ENCODE results near the gene HMGB4. TPM values are rescaled to one million over a fixed set of nuclear protein-coding genes. Genes with fewer than 3 reads are reported as not detected.

The HMGB4 gene
- total RNA-seq, 4 donors from 2014 or later = not detected

DNA sequence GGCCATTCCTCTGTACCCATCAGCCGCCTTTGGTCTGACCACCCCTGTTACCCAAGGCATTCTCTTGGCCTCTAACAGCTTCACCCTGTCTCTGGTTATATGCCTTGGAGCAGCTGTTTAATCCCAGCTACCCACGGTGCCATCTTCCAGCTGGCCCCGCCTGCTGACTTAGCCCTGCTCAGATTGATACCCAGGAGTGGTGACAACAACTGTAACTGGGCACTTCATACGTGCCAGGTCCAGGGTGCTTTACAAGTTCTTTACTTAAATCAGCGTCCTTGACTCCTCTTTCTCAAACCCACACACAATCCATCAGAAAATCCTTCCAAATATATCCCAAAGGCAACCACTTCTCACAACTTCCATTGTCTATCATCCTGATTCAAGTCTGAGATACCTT is 37.2 kb upstream of the HMGB4 start:
- no peaks in the 10 kb centered on the region for H3K9me3 ChIP-seq
- in situ Hi-C loops (cut with MboI; ENCODE audit: low sequenced_read_pairs in 4 of 4) = no loop called here
- H3K36me3 ChIP-seq = no peaks in the 10 kb centered on the region
- intact Hi-C loops (cut with DNase I; ENCODE audit: low total_unique reads) = no loop called here
- H3K27ac ChIP-seq = no peak overlapping the region
- ATAC-seq = no peak
- no peak for DNase-seq
- no peaks in the 10 kb centered on the region for H3K4me1 ChIP-seq
- no peak overlapping the region for H3K4me3 ChIP-seq
- no peaks in the 10 kb centered on the region for H3K27me3 ChIP-seq
- TF ChIP-seq, protein P1, sequence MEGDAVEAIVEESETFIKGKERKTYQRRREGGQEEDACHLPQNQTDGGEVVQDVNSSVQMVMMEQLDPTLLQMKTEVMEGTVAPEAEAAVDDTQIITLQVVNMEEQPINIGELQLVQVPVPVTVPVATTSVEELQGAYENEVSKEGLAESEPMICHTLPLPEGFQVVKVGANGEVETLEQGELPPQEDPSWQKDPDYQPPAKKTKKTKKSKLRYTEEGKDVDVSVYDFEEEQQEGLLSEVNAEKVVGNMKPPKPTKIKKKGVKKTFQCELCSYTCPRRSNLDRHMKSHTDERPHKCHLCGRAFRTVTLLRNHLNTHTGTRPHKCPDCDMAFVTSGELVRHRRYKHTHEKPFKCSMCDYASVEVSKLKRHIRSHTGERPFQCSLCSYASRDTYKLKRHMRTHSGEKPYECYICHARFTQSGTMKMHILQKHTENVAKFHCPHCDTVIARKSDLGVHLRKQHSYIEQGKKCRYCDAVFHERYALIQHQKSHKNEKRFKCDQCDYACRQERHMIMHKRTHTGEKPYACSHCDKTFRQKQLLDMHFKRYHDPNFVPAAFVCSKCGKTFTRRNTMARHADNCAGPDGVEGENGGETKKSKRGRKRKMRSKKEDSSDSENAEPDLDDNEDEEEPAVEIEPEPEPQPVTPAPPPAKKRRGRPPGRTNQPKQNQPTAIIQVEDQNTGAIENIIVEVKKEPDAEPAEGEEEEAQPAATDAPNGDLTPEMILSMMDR (IDR thresholded peaks at IDR 0.05 in 4 of 5, conservative IDR thresholded peaks at IDR 0.05 in 1 of 5) = no peak
- no peak for TF ChIP-seq POLR2A (IDR thresholded peaks at IDR 0.05)

DNA sequence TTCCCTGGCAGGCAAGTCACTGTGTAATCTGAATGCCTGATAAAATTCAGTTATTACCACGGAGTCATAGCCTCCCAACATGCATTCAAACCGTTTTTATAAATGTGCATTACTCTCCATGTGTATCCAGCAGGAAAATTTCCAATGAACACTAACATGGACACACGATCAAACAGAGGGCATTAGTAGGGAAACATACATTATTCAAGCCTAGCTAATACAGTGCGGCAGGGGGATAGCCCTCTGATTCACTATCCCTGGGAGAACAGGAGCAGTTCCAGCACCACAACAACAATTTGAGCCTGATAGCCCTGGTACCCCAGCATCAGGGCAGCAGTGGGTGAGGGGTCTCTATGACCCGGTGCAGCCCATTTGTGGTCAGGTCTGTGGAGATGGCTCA is 35.8 kb upstream of the HMGB4 start:
- in situ Hi-C loops (cut with MboI; ENCODE audit: low sequenced_read_pairs in 4 of 4) (no loop called here), intact Hi-C loops (cut with DNase I; ENCODE audit: low total_unique reads) (no loop called here)
- Histone ChIP-seq H3K36me3 (no peaks in the 10 kb centered on the region), H3K27ac (no peak overlapping the region), H3K27me3 (no peaks in the 10 kb centered on the region), H3K4me1 (no peaks in the 10 kb centered on the region), H3K4me3 (no peak overlapping the region), H3K9me3 (no peaks in the 10 kb centered on the region)
- no peak for ATAC-seq
- TF ChIP-seq, protein P1 (IDR thresholded peaks at IDR 0.05 in 4 of 5, conservative IDR thresholded peaks at IDR 0.05 in 1 of 5) = no peak
- no peak for TF ChIP-seq POLR2A (IDR thresholded peaks at IDR 0.05)
- DNase-seq = no peak

DNA sequence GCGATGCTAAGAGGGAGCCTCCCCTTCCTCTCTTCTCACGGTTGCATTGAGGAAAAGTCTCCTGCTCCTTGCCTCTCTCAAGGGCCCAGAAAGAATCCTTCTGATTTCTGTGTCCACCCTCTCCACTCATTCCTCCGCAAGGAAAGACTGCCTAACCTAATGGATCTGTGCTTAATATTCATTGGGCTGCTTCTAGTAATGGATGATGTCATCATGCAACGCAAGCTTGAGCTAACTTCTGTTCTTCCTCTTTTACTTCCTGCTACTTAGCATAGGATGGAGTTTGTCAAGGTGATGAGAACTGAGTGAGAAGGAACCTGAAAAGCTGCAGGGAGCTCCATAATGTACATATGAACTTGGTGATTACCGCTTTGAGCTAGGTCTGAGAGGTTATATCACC is 35.2 kb upstream of the HMGB4 start:
- no peaks in the 10 kb centered on the region for H3K36me3 ChIP-seq
- no peaks in the 10 kb centered on the region for H3K4me1 ChIP-seq
- no peak overlapping the region for H3K27ac ChIP-seq
- no peak for TF ChIP-seq POLR2A (IDR thresholded peaks at IDR 0.05)
- TF ChIP-seq, protein P1 (IDR thresholded peaks at IDR 0.05 in 4 of 5, conservative IDR thresholded peaks at IDR 0.05 in 1 of 5) = no peak
- in situ Hi-C loops (cut with MboI; ENCODE audit: low sequenced_read_pairs in 4 of 4) (no loop called here), intact Hi-C loops (cut with DNase I; ENCODE audit: low total_unique reads) (no loop called here)
- DNase-seq (no peak), ATAC-seq (no peak)
- H3K4me3 ChIP-seq = no peak overlapping the region
- no peaks in the 10 kb centered on the region for H3K9me3 ChIP-seq
- H3K27me3 ChIP-seq = no peaks in the 10 kb centered on the region

DNA sequence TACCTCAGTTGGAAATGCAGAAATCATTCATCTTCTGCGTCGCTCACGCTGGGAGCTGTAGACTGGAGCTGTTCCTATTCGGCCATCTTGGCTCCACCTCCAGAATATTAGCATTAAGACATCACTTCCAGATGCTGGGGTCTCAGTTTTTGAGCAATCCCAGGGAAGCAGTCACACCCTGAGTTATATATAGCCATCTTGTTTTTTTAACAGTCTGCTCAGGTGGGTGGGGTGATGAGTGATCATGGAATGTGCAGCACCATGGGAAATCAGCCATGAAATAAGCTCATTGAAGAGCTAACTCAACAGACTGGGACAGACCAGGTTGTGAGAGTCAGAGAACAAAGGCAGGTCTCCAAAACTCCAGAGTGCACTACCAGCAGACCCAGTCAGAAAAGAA is 27.0 kb upstream of the HMGB4 start:
- H3K4me1 ChIP-seq = no peaks in the 10 kb centered on the region
- H3K4me3 ChIP-seq = no peak overlapping the region
- intact Hi-C loops (cut with DNase I; ENCODE audit: low total_unique reads) (no loop called here), in situ Hi-C loops (cut with MboI; ENCODE audit: low sequenced_read_pairs in 4 of 4) (no loop called here)
- no peak for TF ChIP-seq POLR2A (IDR thresholded peaks at IDR 0.05)
- TF ChIP-seq, protein P1 (IDR thresholded peaks at IDR 0.05 in 4 of 5, conservative IDR thresholded peaks at IDR 0.05 in 1 of 5) = no peak
- H3K36me3 ChIP-seq = no peaks in the 10 kb centered on the region
- no peaks in the 10 kb centered on the region for H3K9me3 ChIP-seq
- no peaks in the 10 kb centered on the region for H3K27me3 ChIP-seq
- ATAC-seq = no peak
- no peak for DNase-seq
- H3K27ac ChIP-seq = no peak overlapping the region

DNA sequence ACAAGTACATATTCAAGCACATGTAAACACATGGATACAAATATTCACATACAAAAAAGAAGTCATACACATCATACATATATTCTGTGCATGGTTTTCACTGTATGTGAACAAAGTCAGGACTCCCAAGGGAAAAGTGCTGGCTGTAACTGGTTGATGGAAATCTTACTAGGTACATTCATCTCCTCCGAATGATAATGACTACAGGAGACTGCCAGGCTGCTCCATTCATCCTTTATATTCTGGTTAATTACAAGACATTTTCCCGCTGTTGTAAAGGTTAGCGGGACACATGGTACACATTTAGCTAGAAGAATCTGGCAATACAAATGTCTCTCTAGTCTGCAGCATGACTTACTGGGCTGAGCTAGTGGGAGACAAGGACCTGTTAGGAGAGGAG is 26.2 kb upstream of the HMGB4 start:
- TF ChIP-seq, protein P1 (IDR thresholded peaks at IDR 0.05 in 4 of 5, conservative IDR thresholded peaks at IDR 0.05 in 1 of 5) = no peak
- TF ChIP-seq POLR2A (IDR thresholded peaks at IDR 0.05) = no peak
- no peaks in the 10 kb centered on the region for H3K27me3 ChIP-seq
- H3K4me3 ChIP-seq = no peak overlapping the region
- DNase-seq (no peak), ATAC-seq (no peak)
- no peak overlapping the region for H3K27ac ChIP-seq
- in situ Hi-C loops (cut with MboI; ENCODE audit: low sequenced_read_pairs in 4 of 4) = no loop called here
- no peaks in the 10 kb centered on the region for H3K9me3 ChIP-seq
- H3K36me3 ChIP-seq = no peaks in the 10 kb centered on the region
- intact Hi-C loops (cut with DNase I; ENCODE audit: low total_unique reads) = no loop called here
- H3K4me1 ChIP-seq = no peaks in the 10 kb centered on the region
